NCI-H2227 treated with DMSO at 0.1 percent for 48 hours (cell line): ENCODE results near the gene STXBP5L.
"Not testable (repeated sequence)": the region's sequence is repeated elsewhere in the genome, so short reads cannot be mapped to it uniquely, and the experiment has no call there.

Experiments used
- DNase-seq: peaks from one replicate; lab custom pipeline; 2025; lab: John Stamatoyannopoulos, UW

The STXBP5L gene

DNA sequence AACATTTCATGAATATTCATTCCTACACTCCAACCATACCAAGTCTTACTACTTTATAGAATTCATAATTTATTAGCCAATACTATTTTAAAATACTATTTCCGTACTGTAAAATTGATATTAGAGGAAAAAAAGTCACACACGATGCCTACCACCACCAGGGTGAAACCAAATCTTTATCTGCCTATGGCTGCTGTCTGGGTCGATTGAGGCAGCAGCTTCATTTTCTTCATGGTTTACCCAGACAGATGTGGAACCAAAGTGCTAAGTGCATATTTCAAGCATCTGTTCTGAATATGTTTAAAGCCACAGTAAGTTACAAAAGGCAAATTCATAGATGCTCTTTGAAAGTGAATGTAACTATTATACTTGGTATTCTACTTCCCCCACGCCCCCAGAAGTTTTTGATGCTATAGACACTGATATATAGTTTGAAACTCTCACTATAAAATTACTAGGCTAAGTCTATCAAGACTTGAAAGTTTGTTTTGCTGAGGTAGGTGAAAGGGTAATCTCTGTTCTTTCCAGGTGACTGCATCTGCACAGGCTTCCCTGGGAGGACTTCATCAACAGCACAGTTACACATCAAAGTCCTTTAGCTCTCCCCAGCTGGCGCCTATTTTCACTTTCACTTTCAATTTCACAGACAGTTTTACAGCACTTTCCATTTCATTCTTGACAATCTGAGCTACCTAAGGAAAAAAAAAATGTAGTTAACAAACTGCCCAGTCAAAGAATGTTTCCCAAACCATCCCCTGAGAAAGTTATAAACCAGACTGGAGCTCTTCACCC, 523.9 kb downstream of the STXBP5L start:
- no peak for DNase-seq

DNA sequence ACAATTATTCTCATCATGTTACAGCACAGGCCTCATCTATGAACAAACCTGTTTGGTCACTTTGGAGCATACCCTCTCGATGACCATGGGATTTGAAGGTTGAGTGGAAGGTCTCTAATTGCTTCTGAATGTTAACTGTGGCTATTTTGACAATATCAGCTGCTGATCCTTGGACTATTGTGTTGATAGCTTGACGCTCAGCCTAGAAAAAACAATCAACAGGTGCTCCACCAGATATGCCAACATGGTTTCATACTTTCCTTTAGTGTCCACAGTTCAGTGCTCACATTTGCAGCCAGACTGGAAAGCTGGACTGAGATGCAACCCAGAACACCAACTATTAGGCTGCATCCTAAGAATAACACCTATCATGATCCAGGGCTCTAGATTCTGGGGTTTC, 528.1 kb downstream of the STXBP5L start:
- DNase-seq = no peak

DNA sequence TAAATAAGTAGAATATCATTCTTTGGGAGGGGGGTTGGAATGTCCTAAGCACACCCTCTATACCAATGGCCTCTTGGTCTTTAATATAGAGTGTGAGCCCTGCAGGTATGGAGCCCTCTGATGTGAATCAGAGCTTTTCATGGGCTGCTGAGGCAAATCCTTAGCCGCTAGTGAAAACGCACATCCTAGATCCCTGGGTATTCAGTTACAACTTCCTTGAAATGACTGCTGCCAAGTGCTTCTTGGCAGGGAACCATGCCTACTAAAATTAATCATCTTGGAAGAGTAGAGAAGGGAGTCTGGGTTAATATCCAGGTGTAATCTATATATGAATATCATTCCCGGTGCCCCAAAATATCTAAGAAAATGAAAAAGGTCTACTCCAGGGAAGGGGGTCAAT, 528.6 kb downstream of the STXBP5L start:
- DNase-seq = no peak

DNA sequence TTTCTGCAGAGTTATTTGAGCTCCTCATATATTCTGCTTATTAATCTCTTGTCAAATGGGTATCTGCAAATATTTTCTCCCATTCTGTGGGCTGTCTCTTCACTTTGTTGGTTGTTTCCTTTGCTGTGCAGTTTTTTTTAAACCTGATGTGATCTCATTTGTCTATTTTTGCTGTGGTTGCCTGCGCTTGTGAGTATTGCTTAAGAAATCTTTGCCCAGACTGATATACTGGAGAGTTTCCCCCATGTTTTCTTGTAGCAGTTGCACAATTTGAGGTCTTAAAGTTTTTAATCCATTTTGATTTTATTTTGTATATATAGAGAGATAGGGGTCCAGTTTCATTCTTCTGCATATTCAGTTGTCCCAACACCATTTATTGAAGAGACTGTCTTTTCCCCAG, 535.5 kb downstream of the STXBP5L start:
- DNase-seq = no peak

DNA sequence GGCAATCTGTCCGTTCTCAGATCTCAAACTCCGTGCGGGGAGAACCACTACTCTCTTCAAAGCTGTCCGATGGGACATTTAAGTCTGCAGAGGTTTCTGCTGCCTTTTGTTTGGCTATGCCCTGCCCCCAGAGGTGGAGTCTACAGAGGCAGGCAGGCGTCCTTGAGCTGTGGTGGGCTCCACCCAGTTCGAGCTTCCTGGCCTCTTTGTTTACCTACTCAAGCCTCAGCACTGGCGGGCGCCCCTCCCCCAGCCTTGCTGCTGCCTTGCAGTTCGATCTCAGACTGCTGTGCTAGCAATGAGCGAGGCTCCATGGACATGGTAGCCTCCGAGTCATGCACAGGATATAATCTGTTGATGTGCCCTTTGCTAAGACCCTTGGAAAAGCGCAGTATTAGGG, 543.7 kb downstream of the STXBP5L start:
- DNase-seq = not testable (repeated sequence)

DNA sequence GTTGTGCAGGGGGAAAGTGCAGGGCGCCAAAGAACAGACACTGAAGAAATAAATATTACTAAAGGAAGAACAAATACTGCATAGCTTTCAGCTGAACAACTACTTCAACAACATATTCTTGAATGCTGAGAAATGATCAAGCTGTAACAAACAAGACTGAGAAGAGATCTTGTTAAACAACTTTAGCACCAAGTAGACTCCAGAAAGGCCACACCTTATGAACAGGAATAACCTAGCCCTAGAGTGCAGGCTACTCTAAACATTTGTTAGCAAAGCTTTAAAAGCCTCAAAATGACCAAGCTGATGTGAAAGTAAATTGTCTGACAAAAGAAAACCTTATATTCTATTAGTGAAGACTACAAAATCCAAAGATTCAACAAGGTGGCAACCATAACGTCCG, 554.6 kb downstream of the STXBP5L start:
- no peak for DNase-seq

DNA sequence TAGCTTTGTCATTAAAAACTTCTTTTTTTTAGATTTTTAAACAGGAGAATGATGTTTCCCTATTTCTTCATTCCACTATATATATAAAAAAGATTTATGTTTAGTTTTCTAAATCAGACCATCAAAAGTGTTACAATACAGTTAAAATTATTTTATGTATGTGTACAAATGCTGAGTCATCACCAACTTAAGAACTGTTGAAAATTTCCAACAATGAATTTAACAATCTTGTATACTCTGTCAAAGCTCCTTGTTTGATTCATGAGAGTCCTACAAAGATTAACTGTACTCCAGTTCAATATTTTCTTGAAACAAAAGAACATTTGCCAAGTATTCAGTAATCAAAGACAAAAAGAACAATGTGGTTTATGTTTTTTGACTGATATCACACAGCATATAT, 555.7 kb downstream of the STXBP5L start:
- no peak for DNase-seq

DNA sequence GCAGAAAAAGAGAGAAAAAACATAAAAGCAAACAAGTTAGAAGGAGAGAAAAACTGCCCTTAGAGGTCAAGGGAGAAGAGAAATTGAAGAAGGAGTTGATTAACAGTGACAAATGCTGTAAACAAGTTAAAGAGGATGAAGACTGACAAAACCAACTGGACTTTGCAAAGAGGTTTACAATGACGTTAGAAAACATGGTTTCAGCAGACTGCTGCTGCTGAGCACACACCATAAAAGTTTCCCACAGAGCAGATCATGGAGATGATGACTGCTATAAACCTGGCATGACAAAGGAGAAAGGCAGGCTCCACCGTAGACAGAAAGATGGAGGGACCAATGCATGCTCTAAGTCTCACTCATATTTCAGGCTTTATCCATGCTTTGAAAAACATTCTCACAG, 559.1 kb downstream of the STXBP5L start:
- no peak for DNase-seq

DNA sequence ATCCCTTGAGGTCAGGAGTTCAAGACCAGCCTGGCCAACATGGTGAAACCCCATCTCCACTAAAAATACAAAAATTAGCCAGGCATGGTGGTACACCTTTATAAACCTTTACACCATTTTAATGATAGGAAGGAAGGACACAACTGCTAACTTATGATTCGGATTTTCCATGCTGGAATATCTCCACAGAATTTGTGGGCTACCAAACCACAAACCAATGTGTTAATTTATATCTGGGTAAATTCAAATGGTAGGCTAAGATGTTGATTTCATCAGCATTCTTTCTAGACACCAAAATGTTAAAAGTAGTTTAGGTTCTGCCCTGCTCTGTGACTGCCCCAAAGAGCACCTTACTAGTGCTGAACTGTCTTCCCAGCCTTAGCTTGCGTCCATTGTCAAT, 565.0 kb downstream of the STXBP5L start:
- DNase-seq = no peak
